Measurements from ENCODE around the gene PHACTR3. TPM values are rescaled to one million over a fixed set of nuclear protein-coding genes. Genes with fewer than 3 reads are reported as not detected.

The PHACTR3 gene
- total RNA-seq, 6 donors from 2014 or later, result 5.5 to 30.8 (median 11.4) TPM

DNA sequence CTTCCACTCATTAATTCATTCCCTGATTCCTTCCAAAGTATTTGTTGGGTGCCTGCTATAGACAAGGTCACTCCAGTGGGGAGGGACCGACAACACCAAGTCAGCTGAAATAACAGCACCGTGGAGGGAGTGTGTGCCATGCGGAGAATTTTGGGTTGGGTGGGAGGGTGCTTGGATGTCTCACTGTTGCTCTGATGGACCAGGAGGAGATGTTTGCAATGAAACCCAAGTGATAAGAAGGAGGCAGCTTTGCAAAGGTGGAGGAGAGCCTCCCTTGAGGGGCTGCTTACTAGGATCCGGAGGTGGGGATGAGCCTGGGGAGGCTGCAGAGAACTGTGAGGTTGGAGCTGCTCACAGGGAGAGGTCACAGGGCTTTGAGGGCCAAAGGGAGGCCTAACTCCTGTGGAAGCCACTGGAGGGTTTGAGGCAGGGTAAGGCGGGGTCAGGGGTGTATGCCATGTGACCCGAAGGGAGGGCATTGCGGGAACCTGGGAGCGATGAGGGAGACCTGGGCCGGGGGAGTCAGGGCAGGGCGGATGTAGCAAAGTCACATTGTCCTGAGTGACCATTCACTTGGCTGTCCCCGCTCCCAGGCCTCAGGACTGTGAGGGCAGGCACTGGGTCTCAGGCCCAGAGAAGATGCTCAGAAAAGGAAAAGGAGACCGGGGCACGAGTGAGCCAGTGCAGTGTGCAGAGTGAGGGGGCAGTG lies 124.5 kb downstream of the PHACTR3 start:
- H3K9me3 ChIP-seq, result no peaks in the 10 kb centered on the region
- 91% methylated on average over 13 of the region's 13 CpGs for WGBS, 2 donors
- ATAC-seq (ENCODE audit: low FRiP score in 2 of 2) (no peak), DNase-seq (no peak)
- H3K27ac ChIP-seq, result no peak overlapping the region
- H3K4me1 ChIP-seq, result peaks cover 0 to 1% (median under 1%) of the 10 kb centered on the region in 4 donors
- no peaks in the 10 kb centered on the region for H3K36me3 ChIP-seq
- H3K27me3 ChIP-seq, result no peaks in the 10 kb centered on the region
- H3K4me3 ChIP-seq, result no peak overlapping the region
- TF ChIP-seq, protein P1, sequence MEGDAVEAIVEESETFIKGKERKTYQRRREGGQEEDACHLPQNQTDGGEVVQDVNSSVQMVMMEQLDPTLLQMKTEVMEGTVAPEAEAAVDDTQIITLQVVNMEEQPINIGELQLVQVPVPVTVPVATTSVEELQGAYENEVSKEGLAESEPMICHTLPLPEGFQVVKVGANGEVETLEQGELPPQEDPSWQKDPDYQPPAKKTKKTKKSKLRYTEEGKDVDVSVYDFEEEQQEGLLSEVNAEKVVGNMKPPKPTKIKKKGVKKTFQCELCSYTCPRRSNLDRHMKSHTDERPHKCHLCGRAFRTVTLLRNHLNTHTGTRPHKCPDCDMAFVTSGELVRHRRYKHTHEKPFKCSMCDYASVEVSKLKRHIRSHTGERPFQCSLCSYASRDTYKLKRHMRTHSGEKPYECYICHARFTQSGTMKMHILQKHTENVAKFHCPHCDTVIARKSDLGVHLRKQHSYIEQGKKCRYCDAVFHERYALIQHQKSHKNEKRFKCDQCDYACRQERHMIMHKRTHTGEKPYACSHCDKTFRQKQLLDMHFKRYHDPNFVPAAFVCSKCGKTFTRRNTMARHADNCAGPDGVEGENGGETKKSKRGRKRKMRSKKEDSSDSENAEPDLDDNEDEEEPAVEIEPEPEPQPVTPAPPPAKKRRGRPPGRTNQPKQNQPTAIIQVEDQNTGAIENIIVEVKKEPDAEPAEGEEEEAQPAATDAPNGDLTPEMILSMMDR (IDR thresholded peaks at IDR 0.05), result no peak
- no peak for TF ChIP-seq POLR2A (IDR thresholded peaks at IDR 0.05)
- TF ChIP-seq EP300 (IDR thresholded peaks at IDR 0.05), result no peak
- TF ChIP-seq POLR2AphosphoS5 (IDR thresholded peaks at IDR 0.05), result no peak

DNA sequence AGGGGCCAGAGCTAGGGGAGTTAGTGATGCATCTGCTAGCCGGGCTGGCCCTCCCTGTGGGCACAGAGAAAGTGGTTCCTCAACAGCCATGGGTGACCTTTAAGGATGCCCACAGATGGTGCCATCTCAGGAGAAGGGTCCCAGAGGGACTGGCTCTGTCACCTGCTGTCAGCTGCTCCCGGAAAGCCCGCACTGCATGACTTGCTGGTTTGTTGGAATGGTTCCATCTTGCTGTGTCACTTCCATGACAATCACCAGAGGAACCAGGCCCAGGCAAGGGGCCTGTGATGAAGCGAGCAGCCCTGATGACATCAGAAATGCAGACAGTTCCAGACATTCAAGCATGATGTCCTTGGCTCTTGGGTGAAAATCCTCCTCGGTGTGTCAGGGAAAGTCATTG lies 125.2 kb downstream of the PHACTR3 start:
- no peaks in the 10 kb centered on the region for H3K36me3 ChIP-seq
- DNase-seq (no peak), ATAC-seq (ENCODE audit: low FRiP score in 2 of 2) (no peak)
- no peak overlapping the region for H3K27ac ChIP-seq
- TF ChIP-seq POLR2A (IDR thresholded peaks at IDR 0.05), result no peak
- TF ChIP-seq EP300 (IDR thresholded peaks at IDR 0.05), result no peak
- TF ChIP-seq POLR2AphosphoS5 (IDR thresholded peaks at IDR 0.05), result no peak
- TF ChIP-seq, protein P1 (IDR thresholded peaks at IDR 0.05), result no peak
- no peaks in the 10 kb centered on the region for H3K27me3 ChIP-seq
- H3K4me1 ChIP-seq, result no peaks in the 10 kb centered on the region
- H3K9me3 ChIP-seq, result no peaks in the 10 kb centered on the region
- no peak overlapping the region for H3K4me3 ChIP-seq
- WGBS, 2 donors, result 78 to 85% methylated on average over 2 to 5 of the region's 5 CpGs

DNA sequence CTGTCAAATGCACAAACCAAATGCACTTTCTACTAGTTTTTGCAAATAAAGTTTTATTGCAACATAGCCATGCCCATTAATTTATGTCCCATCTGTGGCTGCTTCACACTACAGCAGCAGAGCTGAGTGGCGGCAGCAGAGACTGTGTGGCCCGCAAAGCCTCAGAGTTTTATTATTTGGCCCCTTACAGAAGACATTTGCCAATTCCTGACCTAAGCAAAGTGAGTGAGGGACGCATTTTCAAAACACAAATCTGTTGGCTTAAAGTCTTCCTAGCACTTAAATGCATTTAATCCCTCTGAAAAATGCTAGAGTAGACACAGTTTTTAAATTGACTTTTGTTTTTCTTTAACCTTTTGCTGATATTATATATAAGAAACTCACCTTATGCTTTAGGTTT lies 126.4 kb downstream of the PHACTR3 start:
- TF ChIP-seq, protein P1 (IDR thresholded peaks at IDR 0.05), result no peak
- TF ChIP-seq EP300 (IDR thresholded peaks at IDR 0.05) (no peak), POLR2A (IDR thresholded peaks at IDR 0.05) (no peak), POLR2AphosphoS5 (IDR thresholded peaks at IDR 0.05) (no peak)
- Histone ChIP-seq H3K4me3 (no peak overlapping the region), H3K4me1 (no peaks in the 10 kb centered on the region), H3K27ac (no peak overlapping the region), H3K27me3 (no peaks in the 10 kb centered on the region), H3K36me3 (no peaks in the 10 kb centered on the region), H3K9me3 (no peaks in the 10 kb centered on the region)
- no peak for ATAC-seq (ENCODE audit: low FRiP score in 2 of 2)
- no peak for DNase-seq
- 82 to 83% methylated on average over 3 of the region's 3 CpGs for WGBS, 2 donors

DNA sequence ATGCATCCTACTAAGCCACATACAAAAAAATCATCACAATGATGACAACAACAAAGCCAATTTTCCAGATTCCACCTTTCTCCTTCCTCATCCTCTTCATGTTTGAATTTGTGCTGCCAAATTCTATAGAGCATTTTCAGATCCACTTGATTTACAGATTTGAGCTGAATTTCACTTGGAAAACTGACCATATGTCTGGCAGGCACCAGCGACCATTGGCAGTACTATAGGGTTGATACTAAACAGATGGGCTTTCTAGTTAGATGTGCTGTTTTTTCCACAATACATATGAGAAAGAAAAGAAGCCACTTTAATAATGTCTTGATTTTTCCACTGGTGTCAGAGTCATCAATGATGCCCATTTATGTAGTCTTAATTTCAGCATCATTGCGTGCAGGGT lies 127.0 kb downstream of the PHACTR3 start:
- TF ChIP-seq POLR2A (IDR thresholded peaks at IDR 0.05) (no peak), POLR2AphosphoS5 (IDR thresholded peaks at IDR 0.05) (no peak), EP300 (IDR thresholded peaks at IDR 0.05) (no peak)
- TF ChIP-seq, protein P1 (IDR thresholded peaks at IDR 0.05), result no peak
- 78 to 85% methylated on average over 2 of the region's 2 CpGs for WGBS, 2 donors
- no peaks in the 10 kb centered on the region for H3K27me3 ChIP-seq

DNA sequence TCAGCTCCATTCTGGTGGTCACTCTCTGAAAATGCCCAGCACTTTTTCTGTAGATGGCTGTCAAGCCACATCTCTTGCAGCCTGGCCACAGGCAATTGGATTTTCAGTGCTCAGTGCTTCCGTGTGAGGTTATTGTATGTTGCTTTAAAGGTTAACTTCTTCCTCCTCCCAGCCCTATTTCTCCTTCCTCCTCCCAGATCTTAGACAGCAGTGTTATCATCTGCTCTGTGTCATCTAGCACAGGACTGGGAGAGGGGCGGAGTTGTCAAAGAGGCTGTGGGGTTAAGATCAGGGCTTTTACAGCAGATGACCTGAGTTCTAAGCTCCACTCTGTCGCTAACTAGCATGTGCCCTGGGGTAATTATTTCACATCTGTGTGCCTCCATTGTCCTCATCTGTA lies 129.0 kb downstream of the PHACTR3 start:
- no peaks in the 10 kb centered on the region for H3K9me3 ChIP-seq
- ATAC-seq (ENCODE audit: low FRiP score in 2 of 2), result no peak
- no peak overlapping the region for H3K4me3 ChIP-seq
- no peak overlapping the region for H3K27ac ChIP-seq
- TF ChIP-seq POLR2AphosphoS5 (IDR thresholded peaks at IDR 0.05) (no peak), EP300 (IDR thresholded peaks at IDR 0.05) (no peak), POLR2A (IDR thresholded peaks at IDR 0.05) (no peak)
- TF ChIP-seq, protein P1 (IDR thresholded peaks at IDR 0.05), result no peak
- no peaks in the 10 kb centered on the region for H3K4me1 ChIP-seq
- no peak for DNase-seq
- no peaks in the 10 kb centered on the region for H3K27me3 ChIP-seq
- no peaks in the 10 kb centered on the region for H3K36me3 ChIP-seq
- WGBS, 2 donors, result 48 to 50% methylated on average over 3 of the region's 3 CpGs

More for the DNA sequence above, 127.0 kb downstream of the PHACTR3 start:
- H3K9me3 ChIP-seq, result no peaks in the 10 kb centered on the region
- no peaks in the 10 kb centered on the region for H3K36me3 ChIP-seq
- no peak overlapping the region for H3K27ac ChIP-seq
- DNase-seq, result no peak
- H3K4me1 ChIP-seq, result no peaks in the 10 kb centered on the region
- no peak overlapping the region for H3K4me3 ChIP-seq
- ATAC-seq (ENCODE audit: low FRiP score in 2 of 2), result no peak
